Naive thymus-derived CD4-positive, alpha-beta T cell (primary cell): ENCODE data around the gene NAV2. TPM values are rescaled to one million over a fixed set of nuclear protein-coding genes. Genes with fewer than 3 reads are reported as not detected.

Source experiments
- ATAC-seq: fragments of 150-1000 bp; cut with Tn5 transposase; 2 replicates; pipeline ENCODE4 v1.10.0; 2021; ENCODE audit warnings: mild to moderate bottlenecking, moderate library complexity
- CTCF ChIA-PET: fragments of 350-600 bp; sonication (Branson Sonifier 250); formaldehyde crosslinking; loops from one replicate; lab custom pipeline; 2021; ENCODE audit warnings: antibody characterized with exemption; lab: Charles Lee
- POLR2A ChIA-PET: fragments of 350-600 bp; sonication (Branson Sonifier 250); formaldehyde crosslinking; loops from one replicate; lab custom pipeline; 2021; ENCODE audit warnings: antibody characterized with exemption, inconsistent platforms; lab: Charles Lee
- DNase-seq, 9 donors: peaks; one replicate each; pipeline versions ENCODE4 v3.0.0 to v3.0.0-alpha.2; 2020 to 2022; ENCODE audit warnings: mixed read lengths in 1 of 9
- H3K27ac ChIP-seq: one replicate; pipeline ENCODE4 v1.7.0; 2013; ENCODE audit warnings: mild to moderate bottlenecking, low read depth, low read length, moderate library complexity
- H3K27me3 ChIP-seq, 2 donors: one replicate each; pipeline ENCODE4 v1.7.0; 2013; ENCODE audit warnings: low read length in 2 of 2, mild to moderate bottlenecking in 2 of 2, moderate library complexity in 2 of 2; ENCODE audit not compliant: control insufficient read depth in 2 of 2, insufficient read depth in 2 of 2
- H3K36me3 ChIP-seq, 3 experiments: 1 replicate in 2 of 3; 2 replicates in 1 of 3; pipeline ENCODE4 v1.7.0; 2013; ENCODE audit warnings: low read length in 3 of 3, mild to moderate bottlenecking in 3 of 3, moderate library complexity in 1 of 3; ENCODE audit not compliant: insufficient read depth in 3 of 3, control insufficient read depth in 2 of 3
- H3K4me1 ChIP-seq, 2 donors: one replicate each; pipeline ENCODE4 v1.7.0; 2013; ENCODE audit warnings: low read length in 2 of 2, mild to moderate bottlenecking in 2 of 2, moderate library complexity in 1 of 2; ENCODE audit not compliant: control insufficient read depth in 2 of 2, insufficient read depth in 2 of 2
- H3K4me3 ChIP-seq: 2 replicates; pipeline ENCODE4 v1.7.0; 2013; ENCODE audit warnings: mild to moderate bottlenecking, low read length
- H3K9me3 ChIP-seq, 3 experiments: 1 replicate in 2 of 3; 2 replicates in 1 of 3; pipeline ENCODE4 v1.7.0; 2013; ENCODE audit warnings: low read length in 3 of 3; ENCODE audit not compliant: control insufficient read depth in 2 of 3
- H3K27ac Mint-ChIP-seq, 9 donors: one replicate each; pipeline ENCODE4 v1.8.0; 2020 to 2022; ENCODE audit warnings: mixed read lengths in 9 of 9, mild to moderate bottlenecking in 8 of 9, moderate library complexity in 5 of 9, inconsistent platforms in 2 of 9
- H3K27me3 Mint-ChIP-seq, 5 donors: one replicate each; pipeline ENCODE4 v1.8.0; 2021 to 2022; ENCODE audit warnings: mixed read lengths in 5 of 5, mild to moderate bottlenecking in 1 of 5
- H3K36me3 Mint-ChIP-seq, 5 donors: one replicate each; pipeline ENCODE4 v1.8.0; 2020 to 2022; ENCODE audit warnings: mixed read lengths in 5 of 5, mild to moderate bottlenecking in 3 of 5, inconsistent platforms in 1 of 5
- H3K4me1 Mint-ChIP-seq, 7 donors: one replicate each; pipeline ENCODE4 v1.8.0; 2020 to 2022; ENCODE audit warnings: mixed read lengths in 7 of 7, mild to moderate bottlenecking in 3 of 7, inconsistent platforms in 1 of 7
- H3K4me3 Mint-ChIP-seq, 10 donors: one replicate each; pipeline ENCODE4 v1.8.0; 2020 to 2022; ENCODE audit warnings: mild to moderate bottlenecking in 10 of 10, mixed read lengths in 10 of 10, moderate library complexity in 6 of 10, inconsistent platforms in 2 of 10
- H3K9me3 Mint-ChIP-seq, 11 donors: one replicate each; pipeline ENCODE4 v1.8.0; 2020 to 2022; ENCODE audit warnings: mixed read lengths in 11 of 11, mild to moderate bottlenecking in 4 of 11, inconsistent platforms in 1 of 11, moderate library complexity in 1 of 11
- intact Hi-C, 2 donors: fragments of 100-400 bp; cut with micrococcal nuclease; formaldehyde crosslinking; loops; one replicate each; pipeline ENCODE4 v1.15.1; 2023
- polyA plus RNA-seq, 2 donors: library from polyadenylated mRNA; unstranded; fragments of 300-500 nt; fragmentation: Illumina TruSeq; gene quantifications; one replicate each; pipeline ENCODE4 v1.2.3, GENCODE V29; 2021
- total RNA-seq, 6 experiments: library from RNA in 5 of 6; stranded (reverse) in 5 of 6; gene quantifications; 1 replicate in 5 of 6; 2 replicates in 1 of 6; pipeline ENCODE4 v1.2.3 and lab custom pipeline; 2021 to 2026

NAV2 gene
- total and polyA plus RNA-seq, 7 experiments from 2014 or later, result 0.24 to 2.2 (median 0.48) TPM; not detected in 2

DNA sequence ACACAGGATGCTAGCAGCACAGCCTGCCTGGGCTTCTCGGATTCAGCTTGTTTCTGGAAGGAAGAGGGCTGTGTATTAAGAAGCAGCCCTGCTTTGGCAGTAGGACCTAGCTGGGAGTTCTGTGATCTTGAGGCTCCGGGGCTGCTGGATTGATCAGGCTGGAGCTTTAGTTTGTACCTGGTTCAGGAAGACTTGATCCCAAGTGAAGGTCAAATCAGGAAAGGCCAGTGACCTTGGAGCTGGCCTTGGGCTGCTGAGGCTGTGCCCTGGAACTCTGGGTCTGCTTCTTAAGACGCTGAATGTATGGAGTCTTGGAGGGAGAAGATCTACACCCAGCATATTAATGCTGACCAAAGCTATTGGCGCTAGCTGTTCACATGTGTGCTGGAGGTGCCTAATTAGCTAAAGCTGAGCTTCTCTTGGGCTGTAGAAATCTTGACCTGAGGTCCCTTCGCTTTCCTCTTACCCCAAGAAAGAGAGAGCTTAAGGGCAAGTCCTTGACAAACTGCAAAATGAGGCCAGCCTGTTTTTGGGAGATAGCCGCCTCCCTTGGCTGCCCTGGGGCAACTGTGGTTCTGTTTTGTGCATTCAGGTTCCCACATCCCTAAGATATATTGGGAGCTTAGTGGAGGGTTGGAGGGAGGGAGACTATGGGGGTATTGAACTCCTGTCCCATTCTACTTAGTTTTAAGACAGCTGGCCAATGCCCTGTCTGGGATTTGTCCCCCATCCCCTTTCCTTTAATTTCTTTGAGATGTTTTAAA, 311.7 kb downstream of the NAV2 start:
- intact Hi-C loops, result no loop called here
- Mint-ChIP-seq H3K27me3 (peaks cover 0 to 8% (median 0%) of the 10 kb centered on the region in 5 donors), H3K27ac (no peak overlapping the region), H3K9me3 (no peaks in the 10 kb centered on the region), H3K4me3 (no peak overlapping the region), H3K36me3 (no peaks in the 10 kb centered on the region), H3K4me1 (no peaks in the 10 kb centered on the region)
- Histone ChIP-seq H3K4me3 (no peak overlapping the region), H3K36me3 (no peaks in the 10 kb centered on the region), H3K4me1 (no peaks in the 10 kb centered on the region), H3K9me3 (no peaks in the 10 kb centered on the region), H3K27me3 (no peaks in the 10 kb centered on the region), H3K27ac (no peak overlapping the region)
- ChIA-PET POLR2A (no interaction called here), CTCF (no interaction called here)
- DNase-seq (no peak), ATAC-seq (no peak)

DNA sequence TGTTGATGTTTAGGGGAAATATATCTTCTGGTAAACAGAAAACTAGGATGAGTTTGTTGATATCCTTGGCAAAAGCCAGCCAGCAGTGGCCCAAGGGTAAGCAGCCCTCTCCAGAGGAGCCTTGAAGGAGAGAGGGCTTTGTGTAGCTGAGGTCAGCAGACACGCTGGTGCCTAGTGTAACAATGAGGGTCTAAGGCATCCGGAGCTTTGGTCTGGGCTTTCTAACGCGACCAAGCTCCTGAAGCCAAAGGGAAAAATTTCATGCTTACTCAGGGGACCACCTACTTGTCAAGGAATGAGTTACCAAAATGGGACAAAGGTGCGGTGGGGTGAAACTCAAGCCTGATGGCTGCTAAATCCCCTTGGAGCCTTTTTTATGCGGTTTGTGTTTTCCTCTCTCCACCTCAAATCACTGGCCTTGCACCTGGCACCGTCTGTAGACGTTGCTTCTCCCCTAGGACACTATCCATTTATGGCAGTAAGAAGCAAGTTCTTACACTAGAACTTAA, 312.7 kb downstream of the NAV2 start:
- no peaks in the 10 kb centered on the region for H3K36me3 Mint-ChIP-seq

DNA sequence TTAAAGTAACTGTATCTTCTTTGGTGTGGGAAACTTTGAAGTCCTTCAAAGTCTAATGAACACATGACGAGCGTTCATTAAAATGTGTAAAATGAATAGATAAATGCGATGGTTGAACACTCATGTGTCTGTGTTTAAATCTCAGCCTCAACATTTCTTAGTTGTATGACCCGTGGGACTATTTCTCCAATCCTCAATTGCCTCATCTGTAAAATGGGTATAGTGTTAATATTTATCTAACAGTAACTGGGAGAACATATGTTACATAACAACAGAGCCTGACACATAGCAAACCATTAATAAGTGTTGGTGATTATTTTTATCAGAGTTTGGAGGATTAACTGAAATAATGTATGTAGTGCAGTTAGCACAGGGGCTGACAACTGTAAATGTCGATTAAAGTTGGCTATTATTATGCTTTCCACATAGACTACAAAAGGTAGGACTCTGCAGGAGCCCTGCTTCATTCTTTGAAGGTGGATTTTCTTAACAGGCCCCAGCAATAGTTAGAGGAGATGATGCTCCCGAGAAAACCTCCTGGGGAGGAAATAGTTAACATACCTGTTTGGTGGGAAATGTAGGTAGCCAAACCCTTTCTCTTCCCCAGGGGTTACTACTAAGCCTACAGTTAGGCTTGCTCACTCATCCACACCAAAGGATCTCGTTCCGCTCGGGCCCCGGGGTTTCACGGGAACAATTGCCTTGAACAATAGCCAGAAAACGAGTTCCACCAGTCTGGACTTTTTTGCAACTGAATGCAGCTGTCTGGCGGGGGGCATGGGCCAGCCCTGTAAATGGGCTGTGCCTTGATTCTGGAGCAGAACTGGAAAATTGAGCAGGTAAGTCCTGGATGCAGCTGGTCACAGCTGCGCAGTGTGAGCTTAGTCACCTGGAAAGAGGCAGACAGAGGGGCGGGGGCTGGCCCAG, 314.3 kb downstream of the NAV2 start:
- CTCF ChIA-PET, result no interaction called here
- no peak overlapping the region for H3K27ac ChIP-seq

More for the DNA sequence above, 312.7 kb downstream of the NAV2 start:
- Mint-ChIP-seq H3K9me3 (no peaks in the 10 kb centered on the region), H3K27me3 (peaks cover 0 to 11% (median 0%) of the 10 kb centered on the region in 5 donors), H3K4me1 (no peaks in the 10 kb centered on the region), H3K4me3 (no peak overlapping the region), H3K27ac (no peak overlapping the region)
- intact Hi-C loops, result no loop called here
- no peak for DNase-seq
- H3K4me1 ChIP-seq, result no peaks in the 10 kb centered on the region
- no peaks in the 10 kb centered on the region for H3K27me3 ChIP-seq
- H3K27ac ChIP-seq, result no peak overlapping the region
- no peak overlapping the region for H3K4me3 ChIP-seq
- ChIA-PET CTCF (no interaction called here), POLR2A (no interaction called here)
- no peaks in the 10 kb centered on the region for H3K9me3 ChIP-seq
- H3K36me3 ChIP-seq, result no peaks in the 10 kb centered on the region
- ATAC-seq, result no peak

DNA sequence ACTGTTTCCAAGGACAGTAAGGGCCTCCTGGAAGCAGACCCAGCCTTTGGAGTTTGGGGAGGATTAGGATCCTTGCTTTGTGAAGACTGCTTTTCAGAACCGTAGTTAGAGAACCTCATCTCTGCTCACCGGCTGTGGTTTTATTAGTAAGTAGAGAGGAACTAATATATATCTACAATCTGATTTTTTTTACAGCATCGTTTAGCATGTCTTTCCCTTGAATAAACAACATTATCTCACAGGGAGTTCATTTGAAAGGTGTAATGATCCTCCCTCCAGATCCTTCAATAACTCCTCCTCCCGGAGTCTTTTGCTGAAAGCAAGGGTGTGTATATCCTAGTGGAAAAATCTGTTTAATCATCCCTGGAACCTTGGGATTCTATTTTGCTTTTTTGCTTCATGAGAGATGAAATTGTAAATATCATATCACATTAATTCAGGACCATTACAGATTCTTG, 314.9 kb downstream of the NAV2 start:
- no peak overlapping the region for H3K27ac Mint-ChIP-seq
- H3K9me3 Mint-ChIP-seq, result no peaks in the 10 kb centered on the region
- peaks cover 0 to 17% (median 4%) of the 10 kb centered on the region in 5 donors for H3K27me3 Mint-ChIP-seq
- no peaks in the 10 kb centered on the region for H3K9me3 ChIP-seq
- ChIA-PET CTCF (interaction anchor here (0.6 kb wide), 1 partner anchor 15 kb away, joined by 3 read pairs; no protein-coding TSS in a partner anchor), POLR2A (no interaction called here)
- no peak overlapping the region for H3K27ac ChIP-seq
- no peaks in the 10 kb centered on the region for H3K4me1 Mint-ChIP-seq
- H3K36me3 ChIP-seq, result no peaks in the 10 kb centered on the region
- no peak overlapping the region for H3K4me3 ChIP-seq
- H3K36me3 Mint-ChIP-seq, result no peaks in the 10 kb centered on the region
- DNase-seq, result no peak
- no peak overlapping the region for H3K4me3 Mint-ChIP-seq
- no peaks in the 10 kb centered on the region for H3K4me1 ChIP-seq
- no peak for ATAC-seq
- intact Hi-C loops, result no loop called here
- no peaks in the 10 kb centered on the region for H3K27me3 ChIP-seq

More for the DNA sequence above, 314.3 kb downstream of the NAV2 start:
- no peaks in the 10 kb centered on the region for H3K27me3 ChIP-seq
- no peaks in the 10 kb centered on the region for H3K4me1 ChIP-seq
- Mint-ChIP-seq H3K27ac (no peak overlapping the region), H3K27me3 (peaks cover 0 to 17% (median 4%) of the 10 kb centered on the region in 5 donors), H3K9me3 (no peaks in the 10 kb centered on the region), H3K4me1 (no peaks in the 10 kb centered on the region), H3K36me3 (no peaks in the 10 kb centered on the region), H3K4me3 (no peak overlapping the region)
- no peak overlapping the region for H3K4me3 ChIP-seq
- intact Hi-C loops, result no loop called here
- no peaks in the 10 kb centered on the region for H3K9me3 ChIP-seq
- POLR2A ChIA-PET, result no interaction called here
- DNase-seq (no peak), ATAC-seq (no peak)
- H3K36me3 ChIP-seq, result no peaks in the 10 kb centered on the region

DNA sequence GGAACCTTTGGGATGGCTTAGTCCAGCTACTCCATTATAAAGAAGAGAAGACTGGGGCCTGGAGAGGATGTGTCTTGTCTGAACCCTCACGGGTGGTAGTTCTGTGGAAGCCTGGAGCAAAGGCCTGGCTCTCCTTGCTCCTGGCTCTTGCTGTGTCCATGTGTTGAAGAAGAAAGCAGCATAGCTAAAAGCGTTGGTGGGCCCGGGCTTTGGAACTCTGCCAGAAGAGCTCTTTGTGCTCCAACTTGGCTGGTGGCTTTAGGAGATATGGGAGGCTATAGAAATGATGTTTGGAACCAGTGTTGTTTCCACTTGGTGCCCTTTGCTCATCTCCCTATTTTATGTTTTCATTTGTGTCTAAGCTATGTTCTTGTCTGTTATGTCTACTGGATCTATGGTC, 316.6 kb downstream of the NAV2 start:
- ChIA-PET POLR2A (no interaction called here), CTCF (no interaction called here)
- no peaks in the 10 kb centered on the region for H3K4me1 ChIP-seq
- H3K4me3 ChIP-seq, result no peak overlapping the region
- H3K9me3 ChIP-seq, result no peaks in the 10 kb centered on the region
- Mint-ChIP-seq H3K4me3 (no peak overlapping the region), H3K9me3 (no peaks in the 10 kb centered on the region), H3K4me1 (no peaks in the 10 kb centered on the region), H3K36me3 (no peaks in the 10 kb centered on the region), H3K27me3 (peaks cover 0 to 12% (median 10%) of the 10 kb centered on the region in 5 donors), H3K27ac (no peak overlapping the region)
- no peak for ATAC-seq
- intact Hi-C loops, result no loop called here
- no peak for DNase-seq
- no peak overlapping the region for H3K27ac ChIP-seq
- no peaks in the 10 kb centered on the region for H3K27me3 ChIP-seq
- H3K36me3 ChIP-seq, result no peaks in the 10 kb centered on the region

DNA sequence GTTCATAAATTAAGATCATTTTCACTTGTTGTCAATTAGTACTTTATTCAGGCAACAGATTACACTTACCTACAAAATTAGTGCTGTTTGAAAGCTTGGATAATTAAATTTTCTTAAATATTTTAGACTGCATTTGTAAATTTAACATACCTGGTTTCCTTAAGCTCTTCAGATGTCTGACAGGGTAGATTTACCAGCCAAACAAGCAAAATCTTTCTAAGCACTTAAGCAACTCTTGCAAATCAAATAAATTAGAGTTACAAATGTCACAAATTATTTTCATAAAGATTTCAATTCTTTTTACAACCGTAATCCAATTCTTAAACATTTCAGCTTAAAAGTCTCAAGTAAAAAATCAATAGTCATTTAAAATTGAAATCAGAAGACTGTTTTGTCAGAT, 317.8 kb downstream of the NAV2 start:
- H3K4me1 Mint-ChIP-seq, result no peaks in the 10 kb centered on the region
- no peaks in the 10 kb centered on the region for H3K9me3 ChIP-seq
- peaks cover 4 to 23% (median 17%) of the 10 kb centered on the region in 5 donors for H3K27me3 Mint-ChIP-seq
- no peak for DNase-seq
- no peak for ATAC-seq
- no peaks in the 10 kb centered on the region for H3K36me3 ChIP-seq
- no peaks in the 10 kb centered on the region for H3K4me1 ChIP-seq
- no peaks in the 10 kb centered on the region for H3K27me3 ChIP-seq
- no peak overlapping the region for H3K4me3 Mint-ChIP-seq
- H3K27ac Mint-ChIP-seq, result no peak overlapping the region
- H3K27ac ChIP-seq, result no peak overlapping the region
- ChIA-PET POLR2A (no interaction called here), CTCF (no interaction called here)
- no peaks in the 10 kb centered on the region for H3K9me3 Mint-ChIP-seq
- no peak overlapping the region for H3K4me3 ChIP-seq
- intact Hi-C loops, result no loop called here
- H3K36me3 Mint-ChIP-seq, result no peaks in the 10 kb centered on the region
